Hepatocyte (in vitro differentiated cells): ENCODE data around the gene ATP8A2.

Experiments used
- EZH2 ChIP-seq: fragments of 200-600 bp; sonication (generic); IDR thresholded peaks from 2 replicates; pipeline ENCODE4 v1.6.1; 2016; ENCODE audit warnings: antibody characterized with exemption, mild to moderate bottlenecking, borderline replicate concordance
- TF ChIP-seq, protein P1 (sequence below): fragments of 200-600 bp; sonication (generic); IDR thresholded peaks from 2 replicates; pipeline ENCODE4 v1.5.1; 2016; ENCODE audit warnings: antibody characterized with exemption, mild to moderate bottlenecking; ENCODE audit not compliant: poor library complexity

DNA sequence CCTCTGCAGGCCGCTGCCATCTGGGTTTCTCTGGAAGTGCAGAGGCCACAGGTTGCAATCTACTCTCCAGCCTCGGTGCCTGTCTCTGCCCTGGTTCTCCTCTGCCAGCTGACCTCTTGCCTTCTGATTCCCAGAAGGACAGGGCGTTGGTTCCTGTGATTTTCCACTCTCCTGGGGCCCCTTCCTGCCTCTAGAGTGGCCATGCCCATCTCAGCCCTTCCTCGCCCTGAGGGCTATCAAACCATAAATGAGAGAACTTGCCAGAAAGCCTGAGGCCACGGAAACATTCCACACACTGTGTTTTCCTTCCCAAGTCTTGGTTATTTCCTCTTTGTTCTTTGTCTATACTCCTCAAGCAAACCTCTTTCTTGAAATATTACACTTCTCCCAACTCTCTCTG, 533.8 kb downstream of the ATP8A2 start:
- TF ChIP-seq EZH2, result no peak
- TF ChIP-seq, protein P1, sequence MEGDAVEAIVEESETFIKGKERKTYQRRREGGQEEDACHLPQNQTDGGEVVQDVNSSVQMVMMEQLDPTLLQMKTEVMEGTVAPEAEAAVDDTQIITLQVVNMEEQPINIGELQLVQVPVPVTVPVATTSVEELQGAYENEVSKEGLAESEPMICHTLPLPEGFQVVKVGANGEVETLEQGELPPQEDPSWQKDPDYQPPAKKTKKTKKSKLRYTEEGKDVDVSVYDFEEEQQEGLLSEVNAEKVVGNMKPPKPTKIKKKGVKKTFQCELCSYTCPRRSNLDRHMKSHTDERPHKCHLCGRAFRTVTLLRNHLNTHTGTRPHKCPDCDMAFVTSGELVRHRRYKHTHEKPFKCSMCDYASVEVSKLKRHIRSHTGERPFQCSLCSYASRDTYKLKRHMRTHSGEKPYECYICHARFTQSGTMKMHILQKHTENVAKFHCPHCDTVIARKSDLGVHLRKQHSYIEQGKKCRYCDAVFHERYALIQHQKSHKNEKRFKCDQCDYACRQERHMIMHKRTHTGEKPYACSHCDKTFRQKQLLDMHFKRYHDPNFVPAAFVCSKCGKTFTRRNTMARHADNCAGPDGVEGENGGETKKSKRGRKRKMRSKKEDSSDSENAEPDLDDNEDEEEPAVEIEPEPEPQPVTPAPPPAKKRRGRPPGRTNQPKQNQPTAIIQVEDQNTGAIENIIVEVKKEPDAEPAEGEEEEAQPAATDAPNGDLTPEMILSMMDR, result no peak
